T-helper 1 cell (primary cell): Measurements from ENCODE around the gene TNNI2.

Experiments
- DNase-seq, 5 donors: peaks; one replicate each; pipeline ENCODE4 v3.0.0-alpha.2; 2012 to 2020

Gene TNNI2

DNA sequence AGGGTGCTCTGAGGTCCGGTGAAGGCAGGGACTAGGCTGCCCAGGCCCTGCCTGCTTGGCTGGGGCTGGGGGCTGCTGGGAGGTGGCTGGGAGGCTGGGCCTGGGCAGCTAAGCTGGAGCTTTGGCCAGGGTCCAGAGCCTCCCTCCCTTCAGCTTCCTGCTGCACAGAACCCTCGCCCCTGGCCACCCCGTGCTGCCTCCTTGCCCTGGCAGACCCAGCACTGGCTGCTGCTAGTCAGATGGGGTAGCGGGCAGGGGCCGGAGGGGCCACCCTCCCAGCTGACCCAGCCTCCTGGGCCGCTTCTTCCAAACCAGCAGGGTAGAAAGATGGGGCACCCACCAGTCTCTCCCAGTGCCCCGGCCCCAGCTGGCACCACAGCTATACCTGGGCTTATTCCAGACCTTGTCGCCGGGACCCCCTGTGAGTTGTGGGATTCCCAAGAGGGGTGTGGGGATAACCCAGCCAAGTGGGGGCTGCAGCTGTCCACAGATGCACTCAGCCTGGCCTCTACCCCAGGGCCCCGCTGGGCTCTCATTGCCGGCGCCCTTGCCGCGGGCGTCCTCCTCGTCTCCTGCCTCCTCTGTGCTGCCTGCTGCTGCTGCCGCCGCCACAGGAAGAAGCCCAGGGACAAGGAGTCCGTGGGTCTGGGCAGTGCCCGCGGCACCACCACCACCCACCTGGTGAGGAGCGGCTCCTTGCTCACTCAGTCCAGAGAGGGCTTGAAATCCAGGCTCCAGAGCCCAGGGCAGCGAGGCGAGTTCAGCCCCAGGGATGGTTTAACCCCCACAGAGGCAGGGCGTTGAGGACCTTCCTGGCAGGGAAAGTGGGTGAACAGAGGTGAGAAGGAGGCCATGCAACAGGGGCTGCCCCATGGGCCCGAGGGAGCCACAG is 3.8 kb upstream of the TNNI2 start, which contains the start of gene SYT8:
Gene SYT8, plus strand, starts transcription at position 212 of the 892 bp plus-strand sequence. Its CDS starts 116 bp downstream, at position 328.
- peak in 1 of 5 donors; percentile 5 for DNase-seq

DNA sequence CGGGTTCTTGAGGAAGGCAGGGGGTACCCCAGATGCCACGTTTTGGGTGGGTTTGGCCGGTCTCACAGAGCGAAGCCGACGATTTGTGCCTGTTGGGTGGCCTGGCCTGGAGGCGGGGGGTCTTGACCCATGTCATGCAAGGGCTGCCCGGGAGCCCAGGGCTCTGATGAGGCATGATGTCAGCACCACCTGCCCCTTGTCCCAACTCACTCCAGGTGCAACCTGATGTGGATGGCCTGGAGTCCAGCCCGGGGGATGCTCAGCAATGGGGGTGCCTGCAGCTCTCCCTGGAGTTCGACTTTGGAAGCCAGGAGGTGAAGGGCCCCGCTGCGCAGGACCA is 3.1 kb upstream of the TNNI2 start:
- DNase-seq, result peak in 1 of 5 donors; percentile 5

DNA sequence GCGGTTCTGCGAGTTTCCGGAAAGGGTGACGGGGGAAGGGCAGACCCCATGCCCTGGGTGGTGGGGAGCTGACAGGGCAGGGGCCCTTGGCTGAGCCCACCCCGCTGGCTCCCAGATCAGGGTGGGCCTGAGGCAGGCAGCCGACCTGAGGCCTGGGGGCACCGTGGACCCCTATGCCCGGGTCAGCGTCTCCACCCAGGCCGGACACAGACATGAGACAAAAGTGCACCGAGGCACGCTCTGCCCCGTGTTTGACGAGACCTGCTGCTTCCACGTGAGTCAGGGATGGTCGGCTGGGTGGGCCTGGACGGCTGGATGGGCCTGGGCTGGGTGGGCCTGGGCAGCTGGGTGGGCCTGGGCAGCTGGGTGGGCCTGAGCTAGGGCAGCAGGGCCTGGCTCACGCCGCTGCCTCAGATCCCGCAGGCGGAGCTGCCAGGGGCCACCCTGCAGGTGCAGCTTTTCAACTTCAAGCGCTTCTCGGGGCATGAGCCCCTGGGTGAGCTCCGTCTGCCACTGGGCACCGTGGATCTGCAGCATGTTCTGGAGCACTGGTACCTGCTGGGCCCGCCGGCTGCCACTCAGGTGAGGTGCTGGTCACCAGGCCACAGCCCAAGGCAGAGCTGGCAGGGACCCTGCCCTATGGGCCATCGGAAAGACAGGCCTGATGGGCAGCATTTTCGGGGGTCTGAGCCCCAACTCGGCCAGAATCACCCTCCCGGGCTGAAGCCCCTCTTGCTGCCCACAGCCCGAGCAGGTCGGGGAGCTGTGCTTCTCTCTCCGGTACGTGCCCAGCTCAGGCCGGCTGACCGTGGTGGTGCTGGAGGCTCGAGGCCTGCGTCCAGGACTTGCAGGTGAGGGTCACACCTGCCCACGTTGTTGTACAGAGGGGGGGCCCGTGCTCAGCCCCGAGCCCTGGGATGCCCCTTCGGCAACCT is 2.5 kb upstream of the TNNI2 start:
- peak in 1 of 5 donors; percentile 11 for DNase-seq

DNA sequence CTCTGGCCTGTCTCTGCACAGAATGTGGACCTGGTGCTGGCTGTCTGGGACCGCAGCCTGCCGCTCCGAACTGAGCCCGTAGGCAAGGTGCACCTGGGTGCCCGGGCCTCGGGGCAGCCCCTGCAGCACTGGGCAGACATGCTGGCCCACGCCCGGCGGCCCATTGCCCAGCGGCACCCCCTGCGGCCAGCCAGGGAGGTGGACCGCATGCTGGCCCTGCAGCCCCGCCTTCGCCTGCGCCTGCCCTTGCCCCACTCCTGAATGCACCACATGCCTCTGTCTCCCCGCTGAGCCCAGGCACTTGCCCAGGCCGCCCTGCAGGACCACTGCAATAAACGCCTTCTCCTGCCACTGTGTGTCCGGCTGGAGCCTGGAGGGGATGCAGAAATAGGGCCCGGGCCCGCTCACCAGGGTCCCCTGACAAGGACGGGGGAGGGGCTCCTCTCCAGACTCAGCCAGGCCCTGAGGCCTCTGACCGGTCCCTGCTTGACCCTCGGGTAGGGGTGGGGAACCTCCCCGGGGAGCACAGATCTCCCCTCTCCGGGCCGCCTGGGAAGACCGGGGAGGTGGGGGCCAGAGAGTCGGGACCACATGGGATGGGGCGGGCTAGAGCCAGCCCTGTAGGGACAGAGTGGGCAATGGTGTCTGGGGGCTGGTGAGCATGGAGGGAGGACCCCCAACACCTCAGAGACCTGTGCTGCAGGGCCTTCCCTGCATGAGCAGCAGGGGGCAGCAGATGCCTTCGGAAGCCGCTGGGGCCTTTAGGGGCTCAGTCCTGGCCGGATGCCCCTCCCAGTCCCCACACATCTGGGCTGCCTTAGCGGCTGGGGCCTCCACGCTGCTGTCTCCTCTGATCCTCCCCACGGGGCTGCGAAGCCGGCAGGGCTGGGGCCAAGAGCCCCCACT is 1.4 kb upstream of the TNNI2 start:
- DNase-seq, result peak; percentile 55 to 75 (median 73)

DNA sequence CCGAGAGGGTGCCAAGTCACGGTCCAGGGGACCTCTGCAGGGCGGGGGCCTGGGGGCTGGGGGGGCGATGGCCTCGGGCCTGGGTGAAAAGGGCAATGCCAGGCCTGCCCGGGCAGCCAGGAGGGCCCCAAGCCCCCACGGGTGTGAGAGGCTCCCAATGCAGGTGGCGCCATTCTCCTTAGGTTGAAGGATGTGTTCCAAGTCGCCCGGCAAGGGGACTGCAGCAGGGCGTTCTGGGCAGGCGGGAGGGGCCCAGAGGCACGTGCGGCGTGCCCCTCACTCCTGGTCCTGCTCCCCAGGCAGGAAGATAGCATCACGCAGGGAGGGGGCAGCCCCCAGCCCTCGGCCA is 730 bp upstream of the TNNI2 start:
- no peak for DNase-seq

DNA sequence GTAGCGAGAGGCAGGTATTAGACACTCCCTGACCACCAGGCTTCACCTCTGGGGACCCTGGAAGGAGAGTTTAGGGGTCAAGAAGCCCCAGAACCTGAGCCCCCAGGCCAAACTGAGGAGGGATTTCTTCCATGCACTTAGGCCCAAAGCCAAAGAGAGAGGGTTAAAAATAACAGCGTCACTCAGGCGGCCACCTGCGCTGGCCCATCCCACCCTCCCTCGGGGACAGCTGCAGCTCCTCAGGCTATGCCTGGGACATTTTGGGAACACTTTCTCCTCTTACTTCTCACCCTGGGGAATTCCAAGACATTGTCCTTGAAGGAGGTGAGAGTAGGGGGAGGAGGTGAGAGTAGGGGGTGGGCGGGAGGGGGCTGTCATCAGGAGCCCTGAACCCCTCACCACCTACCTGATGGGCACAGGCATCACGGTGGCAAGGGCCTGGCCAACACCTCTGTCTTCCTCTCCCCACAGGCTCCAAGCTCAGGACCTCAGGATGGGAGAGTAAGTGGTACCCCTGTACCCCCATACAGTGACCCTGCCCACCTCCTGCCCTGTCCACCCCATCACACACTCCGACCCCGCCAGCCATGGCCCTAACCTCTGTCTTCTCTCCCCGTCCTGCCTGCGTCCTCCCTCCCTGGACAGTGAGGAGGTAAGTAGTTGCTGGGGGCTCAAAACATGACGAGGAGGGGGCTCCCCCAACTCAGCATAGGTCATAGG is 583 bp downstream of the TNNI2 start:
- peak in 1 of 5 donors; percentile 0 for DNase-seq

DNA sequence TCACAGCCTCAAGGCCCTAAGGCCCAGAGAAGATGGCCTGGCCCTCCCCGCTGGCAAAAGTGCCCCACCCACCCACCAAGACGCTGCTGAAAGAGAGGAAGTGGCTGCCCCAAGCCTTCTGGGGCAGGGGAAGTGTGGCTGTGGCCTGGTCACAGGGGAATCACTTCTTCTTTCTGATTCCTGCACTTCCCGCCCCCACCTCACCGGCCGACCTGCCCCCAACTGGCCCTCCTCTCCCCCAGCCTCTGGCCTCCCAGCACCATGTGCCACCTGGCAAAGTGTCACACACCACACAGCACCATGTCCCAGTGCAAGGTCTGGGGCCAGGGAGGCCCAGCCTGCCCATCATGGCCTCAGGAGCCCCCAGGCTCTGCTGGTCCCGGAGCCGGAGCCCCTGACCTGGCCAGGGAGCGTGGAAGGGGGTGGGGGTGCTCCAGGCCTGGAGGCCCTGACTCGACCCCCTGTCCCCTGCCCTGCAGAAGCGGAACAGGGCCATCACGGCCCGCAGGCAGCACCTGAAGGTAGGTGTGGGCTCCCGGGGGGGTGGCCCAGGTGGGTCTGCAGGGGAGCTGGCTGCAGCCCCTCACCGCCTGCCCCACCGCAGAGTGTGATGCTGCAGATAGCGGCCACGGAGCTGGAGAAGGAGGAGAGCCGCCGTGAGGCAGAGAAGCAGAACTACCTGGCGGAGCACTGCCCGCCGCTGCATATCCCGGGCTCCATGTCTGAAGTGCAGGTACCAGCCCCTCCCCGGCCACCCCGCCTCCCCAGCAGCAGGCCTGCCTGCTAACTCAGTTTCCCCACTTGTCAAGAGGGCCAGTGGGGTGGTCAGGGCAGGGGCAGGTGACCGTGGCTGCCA is 1.4 kb downstream of the TNNI2 start:
- peak in 1 of 5 donors; percentile 5 for DNase-seq

DNA sequence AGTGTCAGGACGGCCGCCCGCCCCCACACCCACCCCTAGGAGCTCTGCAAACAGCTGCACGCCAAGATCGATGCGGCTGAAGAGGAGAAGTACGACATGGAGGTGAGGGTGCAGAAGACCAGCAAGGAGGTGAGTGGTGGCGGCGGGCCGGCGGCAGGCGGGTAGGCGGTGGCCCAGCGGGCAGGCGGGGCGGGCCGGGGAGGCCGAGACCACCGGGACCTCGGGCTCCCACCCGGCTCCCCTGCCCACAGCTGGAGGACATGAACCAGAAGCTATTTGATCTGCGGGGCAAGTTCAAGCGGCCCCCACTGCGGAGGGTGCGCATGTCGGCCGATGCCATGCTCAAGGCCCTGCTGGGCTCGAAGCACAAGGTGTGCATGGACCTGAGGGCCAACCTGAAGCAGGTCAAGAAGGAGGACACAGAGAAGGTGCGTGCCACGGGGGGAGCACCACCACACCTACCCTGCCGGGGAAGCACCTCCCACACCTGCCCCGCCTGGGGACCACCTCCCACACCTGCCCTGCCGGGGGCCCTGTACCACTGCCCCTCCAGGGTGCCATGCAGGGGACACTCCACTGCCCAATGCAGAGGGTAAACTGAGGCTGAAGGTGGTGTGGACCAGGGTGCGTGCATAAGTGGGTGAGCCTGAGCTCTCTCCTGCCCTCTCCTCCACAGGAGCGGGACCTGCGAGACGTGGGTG is 2.1 kb downstream of the TNNI2 start:
- peak in 1 of 5 donors; percentile 1 for DNase-seq

DNA sequence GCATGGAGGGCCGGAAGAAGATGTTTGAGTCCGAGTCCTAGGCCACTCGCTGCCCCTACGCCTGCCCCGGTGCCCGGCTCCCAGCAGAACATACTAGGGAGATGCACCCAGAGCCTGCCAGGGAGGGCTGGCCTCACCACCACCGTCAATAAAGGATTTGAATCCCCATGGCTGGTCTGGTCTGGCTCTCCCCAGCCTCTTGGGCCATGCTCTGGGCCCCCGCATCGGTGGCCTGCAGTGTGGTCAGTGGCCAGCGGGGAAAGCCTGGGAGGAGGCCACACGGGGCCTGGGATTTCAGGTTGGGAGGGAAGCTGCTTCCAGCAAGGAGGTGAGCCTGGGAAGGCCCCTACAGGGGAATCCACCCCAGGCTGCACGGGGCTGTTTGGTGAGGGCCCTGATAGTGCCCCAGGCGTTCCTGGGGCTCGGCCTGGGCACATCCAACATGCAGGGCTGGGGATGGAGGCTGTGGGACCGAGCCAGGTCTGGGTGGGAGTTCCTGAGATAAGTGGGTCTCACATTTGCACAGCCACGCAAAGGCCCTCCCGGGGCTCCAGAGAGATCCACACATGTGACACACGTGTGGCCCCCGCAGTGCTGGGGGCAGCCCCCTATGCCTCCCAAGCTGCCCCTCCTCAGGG is 2.8 kb downstream of the TNNI2 start:
- DNase-seq, result no peak

DNA sequence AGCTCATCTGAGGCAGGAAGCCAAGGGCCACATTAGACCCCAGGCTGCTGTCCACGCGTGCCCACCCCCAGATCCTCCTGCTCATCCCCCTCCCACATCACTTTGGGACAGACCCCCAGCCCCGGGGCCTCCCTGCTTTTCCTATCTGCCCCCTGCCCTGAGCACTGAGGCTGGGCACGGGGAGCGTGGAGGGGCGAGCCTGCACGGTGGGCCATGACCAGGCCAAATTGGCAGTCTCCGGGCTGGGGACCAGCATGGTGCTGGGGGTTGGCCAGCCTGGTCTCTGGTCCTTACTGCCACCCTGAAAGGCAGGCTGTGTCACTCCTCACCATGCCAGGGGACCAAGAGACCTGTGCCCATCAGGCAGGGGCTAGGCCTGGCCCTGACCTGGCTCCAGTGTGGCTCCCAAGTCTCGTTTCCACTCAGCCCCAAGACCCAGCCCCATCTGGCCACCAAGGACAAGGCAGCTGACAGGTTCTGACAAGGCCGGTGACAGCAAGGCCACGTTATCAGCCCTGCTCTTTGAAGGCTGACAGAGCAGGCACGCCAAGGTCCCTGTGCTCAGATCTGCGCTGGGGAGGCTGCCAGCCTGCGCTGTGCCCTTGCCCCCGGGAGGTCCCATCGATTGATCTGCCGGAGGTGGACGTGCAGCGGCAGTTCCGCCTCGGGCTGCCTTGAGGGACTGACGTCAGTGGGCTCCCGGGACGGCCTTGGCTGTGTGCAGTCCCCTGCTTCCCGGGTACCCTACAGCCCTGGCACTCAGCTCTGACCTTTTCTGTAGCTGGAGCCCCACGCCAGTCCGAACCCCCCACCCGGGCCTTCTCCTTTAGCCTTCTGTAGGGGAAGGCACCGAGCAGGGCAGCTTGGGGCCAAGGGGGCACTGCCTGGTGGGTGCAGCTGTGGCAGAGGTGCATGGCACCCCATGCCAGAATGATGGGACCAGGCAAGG is 3.6 kb downstream of the TNNI2 start:
- DNase-seq, result no peak

DNA sequence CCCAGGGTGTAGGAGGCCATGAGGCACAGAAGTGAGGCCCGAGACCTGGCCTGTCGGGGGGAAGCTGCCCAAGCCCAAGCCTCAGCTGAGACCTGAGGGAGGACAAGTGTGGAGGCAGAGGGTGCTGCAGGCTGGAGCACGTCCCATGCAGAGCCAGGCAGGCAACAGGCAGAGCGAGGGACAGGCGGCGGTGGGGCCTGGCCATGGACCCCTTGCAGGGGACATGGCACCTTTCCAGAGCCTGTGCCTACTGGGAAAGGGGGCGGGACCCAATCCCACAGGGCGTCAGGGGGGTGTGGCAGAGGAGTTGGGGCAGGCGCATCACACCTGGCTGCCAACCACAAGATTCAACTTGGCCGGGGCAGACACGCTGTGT is 4.3 kb downstream of the TNNI2 start:
- DNase-seq, result no peak

DNA sequence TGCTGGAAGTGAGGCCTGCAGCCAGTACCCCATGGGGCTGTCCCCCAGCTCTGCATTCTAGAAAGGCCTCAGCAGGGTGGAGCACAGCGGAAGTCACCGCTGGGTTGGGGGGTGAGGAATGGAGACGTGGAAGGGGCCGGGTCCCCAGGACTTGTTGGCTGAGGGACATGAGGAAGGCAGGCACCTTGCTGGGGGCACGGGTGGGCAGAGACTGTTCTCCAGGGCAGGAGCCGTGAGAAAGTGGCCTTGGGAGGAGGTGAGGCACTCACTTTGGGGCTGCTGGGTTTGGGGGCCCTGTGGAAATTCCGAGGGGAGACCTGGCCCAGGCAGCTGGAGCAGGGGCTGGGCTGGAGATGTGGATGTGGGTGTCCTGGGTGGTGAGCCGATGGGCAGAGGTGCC is 5.0 kb downstream of the TNNI2 start:
- no peak for DNase-seq

DNA sequence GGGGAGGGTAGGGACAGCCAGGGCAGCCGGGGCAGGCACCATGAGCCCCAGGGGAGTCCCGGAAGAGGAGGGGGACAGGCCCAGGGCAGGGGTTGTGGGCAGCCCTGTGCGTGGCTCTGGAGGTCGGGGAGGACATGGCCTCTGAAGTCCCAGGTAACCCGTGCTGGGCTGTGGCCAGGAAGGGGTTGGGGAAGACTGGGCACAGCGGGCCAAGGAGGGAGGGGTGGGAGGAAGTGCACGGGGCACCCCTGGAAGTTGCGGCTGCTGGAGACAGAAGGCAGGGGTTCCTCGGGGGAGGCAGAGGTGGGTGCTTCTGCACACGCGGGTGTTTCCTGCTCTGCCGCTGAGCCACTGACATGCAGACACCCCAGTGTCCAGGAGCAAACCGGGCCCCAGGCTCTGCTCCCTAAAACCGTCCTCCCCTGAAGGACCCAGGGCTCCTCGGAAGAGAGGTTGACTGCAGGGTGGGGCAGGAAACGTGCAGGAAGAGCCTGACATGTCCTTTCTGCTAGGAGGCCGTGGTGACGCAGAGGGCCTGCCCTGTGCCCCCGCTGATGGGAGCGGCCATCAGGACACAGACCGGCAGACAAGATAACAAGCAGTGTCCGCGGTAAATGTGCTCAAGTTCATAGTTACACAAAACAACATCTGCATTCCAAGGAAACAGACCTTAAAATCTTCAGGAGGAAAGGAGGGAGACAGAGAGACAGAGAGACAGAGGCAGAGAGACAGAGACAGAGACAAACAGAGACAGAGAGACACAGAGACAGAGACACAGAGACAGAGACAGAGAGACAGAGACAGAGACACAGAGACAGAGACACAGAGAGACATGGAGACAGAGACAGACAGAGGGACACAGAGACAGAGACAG is 5.7 kb downstream of the TNNI2 start:
- peak in 1 of 5 donors; percentile 64 for DNase-seq

DNA sequence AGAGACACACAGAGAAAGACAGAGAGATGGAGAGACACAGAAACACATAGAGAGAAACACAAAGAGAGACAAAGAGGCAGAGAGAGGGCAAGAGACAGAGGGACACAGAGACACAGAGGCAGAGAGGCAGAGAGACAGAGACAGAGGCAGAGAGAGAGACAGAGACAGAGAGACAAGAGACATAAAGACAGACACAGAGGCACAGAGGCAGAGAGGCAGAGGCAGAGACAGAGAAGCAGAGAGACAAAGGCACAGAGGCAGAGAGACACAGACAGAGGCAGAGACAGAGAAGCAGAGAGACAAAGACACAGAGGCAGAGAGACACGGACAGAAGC is 6.3 kb downstream of the TNNI2 start:
- DNase-seq, result no peak

DNA sequence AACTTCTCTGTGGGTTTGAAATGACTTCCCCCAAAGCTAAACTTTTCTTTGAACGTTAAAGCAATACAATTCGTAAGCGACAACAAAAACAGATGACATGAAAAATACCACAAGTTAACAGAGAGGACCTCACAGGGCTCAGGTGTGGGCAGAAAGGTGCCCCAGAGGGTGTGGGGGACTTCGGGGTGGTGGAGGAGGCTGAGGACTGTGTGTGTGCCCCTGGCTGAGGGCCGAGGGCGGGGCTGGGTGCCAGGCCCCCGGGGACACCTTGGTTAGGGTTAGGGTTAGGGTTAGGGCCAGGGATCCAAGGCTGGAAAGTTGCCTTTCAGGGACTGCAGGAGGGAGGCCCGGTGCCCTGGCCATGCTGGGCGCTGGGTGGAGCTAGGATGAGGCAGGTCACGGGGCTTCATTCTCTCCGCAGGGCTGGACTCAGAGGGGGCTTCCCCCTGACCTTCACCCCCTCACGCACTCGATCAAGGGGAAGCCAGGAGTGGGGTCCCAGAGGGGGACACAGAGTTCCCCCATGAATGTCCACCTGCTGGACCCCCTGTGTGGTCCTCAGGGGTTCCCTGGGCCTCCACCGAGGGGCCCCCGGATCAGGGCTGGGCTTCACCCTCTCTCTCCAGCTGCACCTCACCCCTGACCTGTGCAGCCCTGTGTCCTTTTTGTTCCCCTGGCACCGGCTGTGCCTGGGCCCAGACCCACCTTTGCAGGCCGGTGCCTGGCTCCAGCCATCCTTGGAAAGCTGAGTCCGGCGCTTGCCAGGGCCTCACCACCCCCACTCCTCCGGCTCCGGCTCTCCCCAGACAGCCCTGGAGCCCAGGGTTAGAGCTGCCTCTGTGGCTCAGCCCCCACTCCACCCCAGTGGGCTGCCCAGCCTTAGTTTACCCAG is 7.0 kb downstream of the TNNI2 start:
- no peak for DNase-seq

DNA sequence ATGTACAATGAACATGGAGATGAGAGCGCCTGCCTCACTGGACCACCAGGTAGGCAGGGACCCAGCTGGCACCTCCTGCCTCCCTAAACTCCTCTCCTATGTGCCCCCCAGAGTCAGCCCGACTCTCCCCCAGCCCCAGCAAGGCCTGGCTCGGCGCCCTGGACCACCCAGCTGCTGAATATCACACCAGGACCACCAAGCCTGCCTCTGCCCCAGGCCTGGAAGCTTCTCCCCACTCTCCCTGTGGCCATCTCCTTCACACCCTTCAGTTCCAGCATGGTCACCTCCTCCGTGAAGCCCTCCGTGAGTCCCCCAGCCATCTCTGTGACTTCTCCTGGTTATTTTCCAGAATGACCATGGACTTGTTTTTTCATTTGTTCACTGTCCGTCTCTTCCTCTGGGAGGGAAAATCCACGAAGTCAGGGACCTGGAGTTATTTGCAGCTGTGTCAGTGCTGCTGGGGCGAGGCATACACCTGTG is 7.7 kb downstream of the TNNI2 start:
- DNase-seq, result no peak
